HG02840 (cell line): Measurements from ENCODE around the gene DLL4.

ENCODE experiments used
- ATAC-seq: cut with Tn5 transposase; IDR thresholded peaks from one replicate; pipeline ENCODE4 v1.9.1; 2021; ENCODE audit warnings: mild to moderate bottlenecking, moderate library complexity, moderate number of reproducible peaks; ENCODE audit not compliant: unreplicated experiment, low FRiP score

The DLL4 gene

DNA sequence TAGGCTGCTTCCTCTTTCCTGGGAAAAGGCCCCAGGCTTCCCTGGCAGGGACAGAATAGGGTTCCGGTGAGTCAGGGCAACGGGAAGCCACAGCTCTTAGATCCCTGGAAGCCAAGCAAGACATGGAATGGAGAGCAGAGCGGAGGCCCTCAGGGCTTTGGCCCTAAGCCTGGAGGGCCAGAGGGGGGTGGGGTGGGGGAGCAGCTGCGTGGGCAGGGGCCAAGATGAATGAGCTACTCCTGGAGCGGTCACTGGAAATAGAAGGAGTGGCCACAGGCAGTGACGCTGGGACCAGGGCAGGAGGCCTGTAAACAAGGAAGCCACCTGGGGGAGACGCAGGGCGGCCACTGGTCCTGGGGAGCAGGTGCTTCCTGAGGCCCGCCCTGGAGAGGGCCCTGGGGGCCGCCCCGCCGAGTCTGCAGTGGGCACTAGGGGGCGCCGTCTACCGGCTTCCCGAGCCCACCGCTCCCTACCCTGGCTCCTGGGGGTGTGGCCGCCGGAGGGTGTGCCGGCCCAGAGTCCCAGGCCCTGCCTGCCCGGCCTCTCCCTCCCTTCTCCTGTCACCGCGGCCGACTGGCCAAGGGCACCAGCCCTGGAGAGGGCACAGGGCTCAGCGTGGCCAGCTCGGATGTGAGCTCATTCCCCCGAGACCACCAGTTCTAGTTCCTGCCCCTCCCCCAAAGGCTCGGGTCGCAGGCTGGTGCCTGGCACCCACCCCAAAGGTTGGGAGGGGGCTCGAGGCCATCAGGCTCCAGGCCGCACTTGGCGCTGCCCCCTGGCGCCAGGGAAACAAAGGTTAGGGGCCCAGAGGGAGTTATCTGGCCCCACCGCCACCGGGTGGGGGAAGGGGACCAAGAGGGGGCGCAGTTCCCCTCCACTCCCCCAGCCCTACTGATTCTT, 22.8 kb upstream of the DLL4 start:
- ATAC-seq = no peak

DNA sequence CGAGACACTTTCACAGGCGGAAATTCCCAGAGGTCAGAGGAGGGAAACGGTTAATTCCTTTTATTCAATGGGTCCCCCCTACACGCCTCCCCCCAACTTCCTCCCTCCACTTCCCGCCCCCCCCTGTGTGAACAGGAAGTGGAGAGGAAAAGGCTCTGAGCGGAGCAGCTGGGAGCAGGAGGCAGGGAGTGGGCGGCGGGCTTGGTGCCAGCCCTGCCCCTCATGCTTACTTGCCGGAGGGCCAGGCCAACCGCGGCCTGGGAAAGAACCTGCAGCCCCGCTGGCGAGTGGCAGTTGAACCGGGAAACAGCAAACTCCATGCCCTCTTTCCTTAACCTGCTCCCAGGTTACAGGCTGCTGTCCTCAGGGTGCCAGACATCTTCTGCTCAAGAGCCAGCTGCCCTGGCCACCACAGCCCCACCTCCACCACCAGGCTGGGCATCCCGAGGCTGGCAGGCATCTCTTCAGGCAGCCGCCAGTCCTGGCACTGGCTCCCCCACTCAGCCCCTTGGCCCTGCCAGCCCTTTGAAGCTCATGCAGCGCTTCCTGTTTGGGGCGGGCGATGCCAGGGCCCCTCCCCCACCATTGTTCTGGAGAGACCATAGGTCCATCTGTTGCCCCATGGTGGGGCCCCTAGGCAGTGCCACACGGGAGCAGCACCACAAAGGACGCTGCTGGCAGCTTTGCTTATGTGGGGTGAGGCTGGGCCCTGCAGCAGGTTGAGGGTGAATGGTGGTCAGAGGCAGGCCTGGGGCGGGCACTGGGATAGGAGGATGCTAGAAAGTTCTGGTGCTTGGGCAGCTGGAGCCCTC, 21.9 kb upstream of the DLL4 start:
- no peak for ATAC-seq

DNA sequence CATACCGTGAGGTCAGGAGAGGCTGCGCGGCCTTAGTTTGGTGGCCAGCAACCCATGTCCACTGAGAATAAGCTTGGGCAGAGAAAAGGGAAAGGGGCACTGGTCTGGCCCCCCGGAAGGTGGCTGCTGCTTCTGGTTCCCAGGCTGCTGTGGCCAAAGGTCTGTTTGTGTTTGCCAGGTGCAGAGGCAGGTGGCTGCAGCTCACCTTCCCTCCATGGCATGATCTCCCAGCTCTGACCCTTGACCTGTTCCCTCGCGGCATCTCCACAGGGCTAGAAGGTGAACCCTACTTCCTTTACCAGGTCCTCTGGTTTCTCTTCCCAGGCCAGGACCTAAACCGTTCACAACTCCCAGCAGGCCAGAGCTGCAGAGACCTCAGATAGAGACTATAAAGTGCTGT, 21.0 kb upstream of the DLL4 start:
- no peak for ATAC-seq

DNA sequence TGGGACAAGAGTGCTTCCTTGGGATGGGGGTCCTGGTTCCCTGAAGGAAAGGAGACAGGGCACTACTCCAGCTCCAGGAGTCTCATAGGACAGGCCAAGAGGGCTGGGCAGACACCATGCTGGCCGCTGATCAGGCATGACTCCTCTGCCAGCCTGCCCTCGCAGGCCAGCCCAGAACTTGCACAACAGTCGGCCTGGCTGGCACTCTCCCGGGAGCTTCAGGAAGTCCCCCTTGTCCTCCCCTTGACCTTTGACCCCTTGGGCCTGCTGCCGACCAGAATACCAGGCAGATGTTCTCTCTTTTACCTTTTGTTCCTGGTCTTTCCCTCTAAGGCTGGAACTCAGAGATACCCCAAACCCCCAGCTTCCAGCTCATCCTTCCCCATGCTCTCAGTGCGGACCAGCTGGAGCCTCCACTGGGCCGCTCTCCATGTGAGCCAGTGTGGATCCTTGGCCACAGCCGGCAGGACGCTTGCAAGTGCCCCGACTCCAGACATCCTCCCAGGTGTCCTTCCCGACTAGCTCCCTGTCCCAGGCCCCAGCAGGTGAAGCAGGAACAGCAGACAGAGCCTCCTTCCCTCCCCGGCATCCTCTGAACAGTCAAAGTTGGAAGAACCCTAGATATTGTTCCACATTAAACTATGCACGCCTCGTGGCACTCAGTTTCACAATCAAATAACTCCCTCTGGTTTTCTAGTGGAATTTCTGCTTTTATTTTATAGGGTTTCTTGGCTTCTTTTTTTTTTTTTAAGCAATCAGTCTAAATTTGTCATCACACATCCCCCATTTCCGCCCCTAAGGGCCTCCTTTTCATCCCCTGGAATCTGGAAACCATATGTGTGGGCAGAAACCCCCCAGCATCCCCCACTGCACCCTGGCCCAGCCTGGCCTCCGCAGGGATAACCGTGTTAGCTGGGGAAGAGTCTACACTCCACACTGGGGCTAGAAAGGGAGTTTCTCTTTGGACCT, 19.2 kb upstream of the DLL4 start:
- no peak for ATAC-seq

DNA sequence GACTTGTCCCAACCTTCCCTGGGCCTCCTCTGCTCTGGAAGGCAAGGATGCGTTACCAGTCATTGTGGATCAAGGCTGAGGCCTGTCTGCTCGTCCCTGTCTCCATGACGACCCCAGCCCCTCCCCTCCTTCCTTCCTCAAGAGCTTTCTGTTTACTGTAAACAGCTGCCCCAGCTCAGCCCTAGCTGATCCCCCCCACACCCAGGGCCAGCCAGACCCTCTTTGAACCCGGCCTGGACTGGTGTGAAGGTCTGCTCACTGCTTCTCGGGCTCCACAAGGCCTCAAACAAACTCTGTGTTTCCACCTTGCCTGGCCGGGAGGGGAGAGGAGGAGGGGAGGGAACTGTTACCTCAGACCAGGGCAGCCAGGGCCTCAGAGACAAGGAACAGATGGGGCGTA, 18.0 kb upstream of the DLL4 start:
- no peak for ATAC-seq

DNA sequence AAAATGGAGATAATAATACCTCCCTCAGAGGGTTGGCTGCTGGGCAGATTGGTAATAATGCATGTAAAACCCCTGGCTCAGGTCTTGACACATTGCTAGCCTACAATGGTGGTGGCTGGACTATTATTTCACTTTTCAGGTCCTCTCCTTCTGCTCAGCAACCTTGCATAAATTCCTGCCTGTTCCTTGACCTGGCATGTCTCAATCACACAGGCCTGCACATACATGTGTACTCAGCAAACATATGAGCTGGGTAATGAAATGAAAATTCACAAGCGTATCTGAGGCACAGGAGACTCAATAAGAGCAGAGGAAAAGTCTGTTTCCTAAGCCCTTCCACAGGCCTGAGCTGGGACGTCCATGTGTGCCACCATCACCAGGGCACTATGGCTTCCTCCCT, 17.4 kb upstream of the DLL4 start:
- no peak for ATAC-seq

DNA sequence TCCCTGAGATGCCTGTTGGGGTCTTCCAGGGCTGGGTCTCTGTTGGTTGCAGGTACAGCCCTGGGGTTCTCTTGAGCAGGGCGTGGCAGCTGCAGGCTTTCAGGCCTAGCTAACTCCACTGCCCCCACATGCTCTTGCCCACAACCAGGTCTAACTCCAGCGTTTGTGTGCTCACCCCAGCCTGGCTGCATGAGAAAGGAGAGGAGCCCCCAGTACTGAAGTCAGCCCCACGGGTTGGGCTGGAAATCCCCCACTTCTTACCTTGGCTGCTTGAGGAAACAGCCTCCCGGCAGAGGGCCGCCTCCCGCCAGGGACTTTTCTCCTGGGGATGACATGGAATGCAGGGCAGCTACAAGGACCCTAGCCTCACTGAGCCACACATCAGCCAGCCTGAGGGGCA, 16.7 kb upstream of the DLL4 start:
- no peak for ATAC-seq

DNA sequence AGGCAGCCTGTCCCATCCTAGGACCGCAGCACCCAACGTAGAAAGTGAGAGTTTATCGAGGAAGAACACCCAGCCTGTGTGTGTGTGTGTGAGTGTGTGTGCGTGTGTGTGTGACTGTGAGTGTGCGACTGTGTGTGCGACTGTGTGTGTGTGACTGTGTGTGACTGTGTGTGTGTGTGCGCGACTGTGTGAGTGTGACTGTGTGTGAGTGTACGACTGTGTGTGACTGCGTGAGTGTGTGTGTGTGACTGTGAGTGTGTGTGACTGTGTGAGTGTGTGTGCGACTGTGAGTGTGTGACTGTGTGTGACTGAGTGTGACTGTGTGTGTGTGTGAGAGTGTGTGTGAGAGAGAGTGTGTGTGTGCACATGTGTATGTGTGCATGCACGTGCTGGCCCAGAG, 15.1 kb upstream of the DLL4 start:
- ATAC-seq = no peak

DNA sequence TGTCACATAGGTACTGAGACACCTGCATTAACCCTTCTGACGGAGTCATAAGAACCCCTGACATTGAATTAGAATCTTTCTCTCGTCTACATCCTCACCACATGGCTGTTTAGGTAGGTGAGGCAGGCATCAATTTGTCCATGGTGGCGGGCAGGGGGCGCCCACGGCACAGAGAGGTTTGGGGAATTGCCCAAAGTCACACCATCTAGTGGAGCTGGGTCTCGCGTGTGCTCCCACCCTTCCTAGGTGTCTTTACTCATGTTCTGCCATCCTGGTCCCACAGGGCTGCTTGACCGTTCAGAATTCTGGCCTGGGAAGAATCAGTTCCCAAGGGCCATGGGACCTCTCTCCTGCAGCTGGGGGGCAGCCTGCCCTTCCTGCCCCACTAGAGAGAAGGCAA, 14.7 kb upstream of the DLL4 start:
- no peak for ATAC-seq

DNA sequence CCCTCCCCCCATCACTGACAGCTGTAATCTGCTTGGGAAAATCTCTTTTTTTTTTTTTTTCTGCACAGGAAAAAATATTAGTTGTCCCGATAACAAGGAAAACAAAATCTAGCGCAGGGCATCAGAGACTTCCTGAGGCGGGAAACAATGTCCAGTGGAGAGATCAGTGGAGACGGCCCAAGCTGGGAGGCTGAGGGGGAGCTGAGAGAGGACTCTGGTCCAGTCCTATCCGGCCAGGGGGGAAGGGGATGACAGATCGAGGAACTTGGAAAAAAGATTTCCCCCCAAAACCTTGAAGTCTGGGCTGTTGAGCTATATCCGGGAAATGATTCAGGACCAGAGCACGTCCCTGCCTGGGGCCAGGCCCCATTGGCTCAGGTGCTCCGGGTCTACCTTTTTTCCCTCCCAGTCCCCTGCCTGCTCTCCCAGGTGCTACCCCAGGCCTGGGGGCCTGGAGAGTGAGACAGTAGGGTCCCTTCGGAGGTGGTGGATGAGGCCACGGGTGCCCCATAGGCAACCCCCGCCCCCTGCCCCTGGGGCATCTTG, 14.0 kb upstream of the DLL4 start:
- ATAC-seq = no peak

DNA sequence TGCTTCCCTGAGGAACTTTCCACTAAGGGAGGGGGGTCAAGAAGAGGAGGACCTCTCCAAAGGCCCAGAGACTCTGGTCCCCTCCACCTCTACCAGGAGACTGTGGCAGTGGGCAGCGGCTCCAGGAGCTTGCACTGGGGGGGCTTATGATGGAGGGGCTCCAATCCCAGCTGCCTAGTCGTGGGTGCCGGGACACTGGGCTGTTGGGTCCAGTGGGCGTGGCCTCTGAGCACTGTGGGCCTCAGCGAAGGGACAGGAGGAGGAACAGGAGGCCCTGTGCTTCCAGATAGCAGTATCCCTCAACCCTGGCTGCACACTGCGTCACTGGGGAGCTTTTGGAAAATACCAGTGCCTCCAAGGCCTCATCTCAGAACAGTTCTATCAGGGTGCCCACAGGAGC, 13.5 kb upstream of the DLL4 start:
- ATAC-seq = no peak

DNA sequence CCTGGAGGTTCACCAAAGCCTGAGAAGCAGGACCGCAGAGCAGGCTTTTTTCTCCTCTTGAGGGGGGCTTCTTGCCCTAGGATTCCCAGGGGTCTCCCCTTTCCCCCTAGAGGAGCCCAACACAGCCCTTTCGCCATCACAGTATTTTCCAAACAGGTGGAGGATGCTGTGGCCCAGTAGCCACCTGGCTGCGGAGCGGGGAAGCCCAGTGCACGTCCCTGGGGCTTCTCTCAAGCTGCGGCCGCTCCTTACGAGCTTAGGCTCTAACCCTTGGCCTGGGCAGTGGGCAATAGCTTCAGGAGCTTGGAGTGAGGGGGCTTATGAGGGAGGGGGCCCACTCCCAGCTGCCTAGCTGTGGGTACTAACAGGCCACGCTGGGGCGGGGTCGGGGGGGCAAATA, 11.6 kb upstream of the DLL4 start:
- no peak for ATAC-seq

DNA sequence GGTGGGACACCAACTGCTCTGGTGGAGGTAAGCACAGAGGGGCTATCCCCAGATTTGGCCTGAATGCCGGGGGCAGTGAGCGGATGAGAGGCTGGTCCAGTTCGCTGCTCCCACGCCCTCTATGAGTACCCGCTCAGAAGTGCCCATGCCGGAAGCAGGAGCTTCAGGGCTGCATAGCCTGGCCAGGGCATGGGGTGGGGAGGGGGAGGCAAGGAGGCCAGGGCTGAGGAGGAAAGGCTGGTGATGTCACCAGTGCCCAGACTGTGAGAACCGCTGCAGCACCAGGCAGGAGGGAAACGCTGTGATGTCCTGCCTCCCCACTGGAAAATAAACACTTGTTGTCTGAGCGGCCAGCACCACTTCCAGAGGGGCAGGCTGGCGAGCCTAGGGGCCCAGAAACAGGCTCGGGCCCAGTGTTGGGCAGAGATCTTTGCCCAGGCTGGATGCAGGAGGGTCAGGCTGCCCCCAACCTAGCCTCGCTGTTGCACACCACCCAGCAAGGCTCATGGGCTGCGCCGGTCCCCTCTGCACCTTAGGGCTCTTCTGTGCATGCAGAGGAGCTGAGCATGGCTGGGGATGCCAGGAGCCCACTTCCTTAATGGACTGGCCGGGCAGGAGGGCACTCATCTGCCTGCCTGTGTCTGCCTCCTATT, 10.9 kb upstream of the DLL4 start:
- no peak for ATAC-seq

DNA sequence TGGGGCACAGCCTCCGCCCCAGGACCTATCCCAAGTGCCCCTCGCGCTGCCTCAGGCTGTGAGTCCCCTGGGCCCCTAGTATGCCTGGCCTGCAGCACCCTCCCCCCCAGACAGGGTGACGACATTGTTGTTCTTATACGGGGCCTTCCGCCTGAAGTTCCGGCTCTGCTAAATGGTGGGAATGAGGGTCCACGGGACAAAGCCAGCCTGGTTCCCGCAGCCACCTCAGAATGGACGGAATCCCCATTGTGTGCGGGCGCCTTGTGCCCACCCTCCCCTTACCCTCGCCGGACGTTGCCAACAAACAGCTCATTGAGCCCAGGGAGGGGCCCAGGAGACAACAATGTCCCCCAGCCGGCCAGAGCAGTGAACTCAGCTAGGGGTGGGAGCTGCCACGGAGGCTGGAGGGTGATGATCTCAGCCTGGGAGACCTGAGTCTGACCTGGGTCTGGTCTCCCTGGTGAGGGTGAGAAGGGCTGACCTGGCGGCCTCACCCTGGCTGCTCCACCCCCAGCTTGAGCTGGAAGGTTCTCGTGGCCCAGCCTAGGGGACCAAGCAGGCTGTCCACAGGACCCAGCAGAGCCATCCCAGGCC, 10.2 kb upstream of the DLL4 start:
- ATAC-seq = no peak

DNA sequence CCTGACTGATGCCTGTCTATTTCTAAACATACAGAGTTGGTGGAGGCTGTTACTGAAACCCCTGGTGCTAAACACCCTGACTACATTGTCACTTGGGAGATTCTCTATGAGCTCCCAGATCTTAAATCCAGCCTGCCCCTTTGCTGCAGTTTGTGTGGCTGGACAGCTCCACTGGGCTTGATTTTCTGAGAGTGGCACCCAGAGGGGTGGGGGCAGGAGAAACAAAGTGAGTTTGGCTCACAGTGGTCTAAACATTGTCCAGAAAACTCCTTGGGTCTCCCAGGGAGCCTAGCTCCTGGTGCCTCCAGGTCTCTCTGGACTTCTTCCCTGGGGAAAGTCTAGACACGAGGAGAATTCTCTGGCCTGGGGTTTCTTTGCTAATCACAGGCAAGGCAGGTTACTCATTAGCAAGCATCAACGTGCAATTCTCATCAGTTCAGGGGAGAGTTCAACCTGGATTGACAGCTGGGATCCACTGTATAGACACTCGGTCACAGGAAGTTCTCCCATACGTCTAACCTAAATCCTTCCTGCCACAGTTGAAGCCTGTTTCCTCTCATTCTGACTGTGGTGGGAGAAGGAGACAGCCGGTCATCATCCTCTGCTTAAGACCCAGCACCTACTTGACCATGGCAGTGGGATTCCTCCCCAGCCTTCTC, 7.1 kb upstream of the DLL4 start:
- ATAC-seq = no peak

DNA sequence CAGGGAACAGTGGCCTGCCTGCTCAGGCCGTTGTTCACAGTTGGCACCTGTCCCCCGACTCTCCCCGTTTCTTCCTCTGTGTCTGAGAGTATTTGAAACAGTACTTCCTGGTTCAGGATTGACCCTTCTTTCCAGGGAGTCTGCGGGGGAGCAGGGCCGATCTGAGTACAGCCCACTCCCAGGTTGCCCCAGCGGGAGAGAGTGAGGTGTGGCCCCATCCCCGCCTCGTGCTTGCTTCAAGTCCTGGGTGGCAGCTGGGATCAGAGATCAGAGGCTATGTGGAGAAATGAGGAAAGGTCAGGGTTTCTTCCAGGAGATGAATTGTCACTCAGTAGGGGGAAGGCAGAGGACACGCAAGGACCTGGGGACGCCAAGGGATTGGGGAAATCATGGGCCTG, 6.5 kb upstream of the DLL4 start:
- ATAC-seq = no peak

DNA sequence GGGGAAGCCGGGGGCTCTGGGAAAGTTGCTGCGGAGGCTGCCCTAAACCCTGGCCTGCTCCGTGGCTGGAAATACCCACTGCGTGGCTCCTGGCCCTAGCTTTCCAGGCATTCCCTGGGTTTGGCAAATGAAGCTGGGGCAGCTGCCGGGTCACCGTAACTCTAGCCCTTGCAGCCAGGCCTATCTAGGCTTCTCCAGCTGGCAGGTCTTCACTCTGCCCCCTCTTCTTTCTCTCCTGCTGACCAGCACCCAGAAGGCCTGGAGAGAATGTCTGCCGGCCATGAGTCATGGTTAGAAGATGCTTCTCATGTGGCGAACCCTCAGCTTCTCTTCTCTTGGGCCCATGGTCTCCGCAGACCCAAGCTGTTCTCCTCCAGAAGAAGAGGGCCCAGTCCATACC, 5.6 kb upstream of the DLL4 start:
- no peak for ATAC-seq

DNA sequence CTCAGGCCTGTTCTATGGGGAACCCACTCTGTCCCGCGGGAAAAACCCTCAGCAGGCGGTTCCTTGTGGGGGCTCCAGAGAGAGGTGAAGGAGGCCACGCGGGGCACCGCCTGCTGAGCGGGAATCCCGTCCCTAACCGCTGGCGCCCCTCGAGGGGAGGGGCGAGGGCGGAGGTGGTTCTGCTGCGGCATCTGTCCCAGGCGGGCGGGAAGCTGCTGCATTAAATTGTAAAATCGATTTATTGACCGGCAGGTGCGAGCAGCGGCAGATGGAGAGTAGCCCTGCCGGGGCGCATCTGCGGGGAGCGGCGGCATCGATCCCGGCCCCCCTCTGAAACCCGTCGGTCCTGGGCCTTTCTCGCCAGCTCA, 3.7 kb upstream of the DLL4 start:
- no peak for ATAC-seq
